Muscle of leg (tissue), 11 donors: Measurements from ENCODE around the gene LIPG. TPM values are rescaled to one million over a fixed set of nuclear protein-coding genes. Genes with fewer than 3 reads are reported as not detected.

Experiments used
- DNase-seq: peaks from one replicate; pipeline ENCODE4 v3.0.0; 2013
- H3K27ac ChIP-seq: one replicate; pipeline ENCODE4 v1.5.1; 2013; ENCODE audit warnings: mild to moderate bottlenecking, low read length, control low read depth
- H3K27me3 ChIP-seq: one replicate; pipeline ENCODE4 v1.6.1; 2013; ENCODE audit warnings: low read length; ENCODE audit not compliant: control insufficient read depth, insufficient read depth
- H3K36me3 ChIP-seq: one replicate; pipeline ENCODE4 v1.6.1; 2013; ENCODE audit warnings: low read length; ENCODE audit not compliant: control insufficient read depth, insufficient read depth
- H3K4me1 ChIP-seq: one replicate; pipeline ENCODE4 v1.6.1; 2013; ENCODE audit warnings: low read length; ENCODE audit not compliant: control insufficient read depth, insufficient read depth
- H3K4me3 ChIP-seq: one replicate; pipeline ENCODE4 v1.5.1; 2013; ENCODE audit warnings: low read length, control low read depth
- H3K9me3 ChIP-seq: replicated peaks from 2 replicates; pipeline ENCODE4 v1.6.1; 2013; ENCODE audit warnings: low read depth, low read length; ENCODE audit not compliant: control insufficient read depth
- WGBS: methylation state at CpG from one replicate; pipeline ENCODE4 v1.1.5; 2013; ENCODE audit warnings: missing lambda C conversion rate; ENCODE audit not compliant: insufficient coverage; 5-methylcytosine and 5-hydroxymethylcytosine counted together
- polyA plus RNA-seq, 8 donors: library from polyadenylated mRNA; unstranded; fragments of 120-200 nt; gene quantifications; one replicate each; pipeline versions ENCODE4 v1.2.1 to v1.2.3, GENCODE V29; 2013; ENCODE audit warnings: inconsistent platforms in 1 of 8, low replicate concordance in 1 of 8; ENCODE audit not compliant: insufficient read length in 8 of 8, insufficient read depth in 1 of 8
- total RNA-seq: library from RNA; stranded (reverse); fragments of 120-200 nt; gene quantifications from one replicate; pipeline ENCODE4 v1.2.4, GENCODE V29; 2013

The LIPG gene
- total and polyA plus RNA-seq, 9 donors, result 3.5 to 8.6 (median 5.3) TPM

DNA sequence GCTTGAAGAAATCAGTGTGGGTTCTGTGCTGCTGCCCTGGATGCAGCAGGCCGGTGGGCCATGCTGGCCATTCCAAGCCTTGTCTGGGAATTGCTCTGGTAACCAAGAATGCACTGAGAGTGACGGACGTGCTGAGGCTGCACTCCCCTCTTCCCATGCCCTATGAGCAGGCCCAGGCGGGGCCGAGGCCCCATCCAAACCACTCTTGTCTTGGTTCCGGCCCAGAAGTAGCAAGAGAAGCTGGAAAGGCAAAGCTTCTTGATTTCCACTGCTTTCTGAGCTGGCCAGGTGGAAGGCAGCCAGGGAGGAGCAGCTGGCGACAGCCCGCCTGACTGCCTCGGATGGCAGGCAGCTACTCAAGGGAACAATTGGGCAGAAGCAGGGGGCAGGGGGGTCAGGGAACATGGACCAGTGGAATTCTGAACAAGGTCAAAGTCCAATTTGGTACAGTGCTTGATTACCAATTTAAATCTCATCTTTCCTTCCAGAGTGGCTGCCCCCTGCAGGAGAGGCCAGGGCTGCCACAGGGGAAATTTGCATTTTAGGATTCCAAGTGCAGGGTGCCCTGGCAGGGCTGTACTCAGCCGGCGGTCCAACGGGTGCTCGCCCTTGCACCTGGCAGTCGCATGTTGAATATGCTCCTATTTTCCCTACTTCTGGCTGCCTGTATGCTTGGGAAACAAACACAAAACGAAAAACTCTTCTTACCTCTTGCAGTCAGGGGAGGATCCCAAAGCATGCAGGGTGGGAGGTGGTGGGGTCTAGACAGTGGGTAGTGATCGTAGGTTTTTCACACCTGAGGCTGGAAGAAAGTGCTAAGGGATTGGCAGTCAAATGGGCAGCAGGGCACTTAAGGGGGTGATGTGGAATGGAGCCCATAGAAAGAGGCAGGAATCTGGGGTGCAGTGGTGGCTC lies 67.3 kb downstream of the LIPG start:
- DNase-seq, result peak; percentile 74
- H3K27ac ChIP-seq, result no peak overlapping the region
- no peaks in the 10 kb centered on the region for H3K36me3 ChIP-seq
- no peak overlapping the region for H3K4me3 ChIP-seq
- WGBS, result 39% methylated on average over 10 of the region's 16 CpGs
- peaks cover 7% of the 10 kb centered on the region for H3K27me3 ChIP-seq
- peaks cover 28% of the 10 kb centered on the region for H3K4me1 ChIP-seq
- H3K9me3 ChIP-seq, result no peaks in the 10 kb centered on the region

DNA sequence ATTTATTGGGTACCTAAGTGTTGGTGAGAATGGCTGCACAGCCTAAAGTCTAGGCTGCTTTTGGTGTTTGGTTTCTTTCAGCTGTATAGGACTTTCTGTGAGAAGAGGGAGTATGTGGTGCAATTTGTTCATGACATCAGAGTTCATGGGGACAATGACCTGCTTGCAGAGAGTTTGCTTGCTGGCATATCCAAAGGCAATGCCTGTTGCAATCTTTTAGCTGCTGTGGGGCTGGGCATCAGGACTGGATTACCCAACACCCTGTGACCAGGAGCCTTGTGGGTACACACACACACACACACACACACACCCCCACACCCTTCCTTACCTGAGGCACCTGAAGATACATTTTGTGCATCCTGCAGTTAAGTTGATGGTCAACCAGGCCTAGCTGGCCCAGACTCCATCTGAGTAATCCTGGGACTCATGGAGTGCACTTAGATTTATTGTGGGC lies 68.4 kb downstream of the LIPG start:
- Histone ChIP-seq H3K27ac (no peak overlapping the region), H3K27me3 (peaks cover 7% of the 10 kb centered on the region), H3K9me3 (no peaks in the 10 kb centered on the region), H3K4me1 (peaks cover 28% of the 10 kb centered on the region), H3K36me3 (no peaks in the 10 kb centered on the region), H3K4me3 (no peak overlapping the region)
- DNase-seq, result no peak

GRCh38 chr18:49631146-49631866 lies 69.4 kb downstream of the LIPG start:
- Histone ChIP-seq H3K36me3 (no peaks in the 10 kb centered on the region), H3K27me3 (peaks cover 7% of the 10 kb centered on the region), H3K9me3 (no peaks in the 10 kb centered on the region), H3K27ac (no peak overlapping the region), H3K4me1 (peaks cover 24% of the 10 kb centered on the region), H3K4me3 (no peak overlapping the region)
- no peak for DNase-seq
- WGBS, result 90% methylated on average over 7 of the region's 12 CpGs

DNA sequence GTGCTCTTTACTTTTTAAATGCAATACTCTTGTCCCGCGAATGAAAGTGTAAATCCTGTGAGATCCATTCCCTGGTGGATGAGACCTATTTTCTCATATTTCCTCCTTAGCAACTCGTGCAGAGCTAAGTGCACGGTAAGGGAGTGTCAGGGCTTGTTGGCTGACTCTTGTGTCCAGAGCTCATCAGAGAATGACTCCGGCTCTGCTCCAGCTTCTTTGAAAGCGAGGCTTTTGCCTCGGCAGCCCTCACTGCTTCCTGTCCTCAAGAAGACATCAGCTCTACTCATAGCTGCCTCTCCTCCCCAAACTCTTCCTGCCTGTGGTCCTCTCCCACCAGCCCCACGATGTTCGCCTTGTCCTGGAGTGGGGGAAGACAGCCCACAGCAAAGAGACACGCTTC lies 70.7 kb downstream of the LIPG start:
- DNase-seq, result peak; percentile 78
- Histone ChIP-seq H3K27ac (no peak overlapping the region), H3K9me3 (no peaks in the 10 kb centered on the region), H3K4me1 (peaks cover 20% of the 10 kb centered on the region), H3K4me3 (no peak overlapping the region), H3K36me3 (no peaks in the 10 kb centered on the region), H3K27me3 (peaks cover 4% of the 10 kb centered on the region)
- 42% methylated on average over 2 of the region's 10 CpGs for WGBS

GRCh38 chr18:49638209-49638785 lies 76.4 kb downstream of the LIPG start:
- no peaks in the 10 kb centered on the region for H3K9me3 ChIP-seq
- no peak overlapping the region for H3K27ac ChIP-seq
- no peaks in the 10 kb centered on the region for H3K36me3 ChIP-seq
- 57% methylated on average over 4 of the region's 4 CpGs for WGBS
- H3K27me3 ChIP-seq, result no peaks in the 10 kb centered on the region
- peaks cover 8% of the 10 kb centered on the region for H3K4me1 ChIP-seq
- H3K4me3 ChIP-seq, result no peak overlapping the region
- no peak for DNase-seq

- 94% methylated on average over 2 of the region's 8 CpGs for WGBS
- no peaks in the 10 kb centered on the region for H3K36me3 ChIP-seq
- no peaks in the 10 kb centered on the region for H3K27me3 ChIP-seq
- no peak overlapping the region for H3K27ac ChIP-seq
- H3K4me1 ChIP-seq, result peaks cover 8% of the 10 kb centered on the region
- no peak overlapping the region for H3K4me3 ChIP-seq
- H3K9me3 ChIP-seq, result no peaks in the 10 kb centered on the region
- no peak for DNase-seq
These were observed 77.2 kb downstream of the LIPG start for GRCh38 chr18:49638891-49639557.

GRCh38 chr18:49639643-49640391 lies 78.0 kb downstream of the LIPG start:
- Histone ChIP-seq H3K36me3 (no peaks in the 10 kb centered on the region), H3K27ac (no peak overlapping the region), H3K4me3 (no peak overlapping the region), H3K9me3 (no peaks in the 10 kb centered on the region), H3K4me1 (peaks cover 8% of the 10 kb centered on the region), H3K27me3 (no peaks in the 10 kb centered on the region)
- 48% methylated on average over 11 of the region's 13 CpGs for WGBS
- no peak for DNase-seq

DNA sequence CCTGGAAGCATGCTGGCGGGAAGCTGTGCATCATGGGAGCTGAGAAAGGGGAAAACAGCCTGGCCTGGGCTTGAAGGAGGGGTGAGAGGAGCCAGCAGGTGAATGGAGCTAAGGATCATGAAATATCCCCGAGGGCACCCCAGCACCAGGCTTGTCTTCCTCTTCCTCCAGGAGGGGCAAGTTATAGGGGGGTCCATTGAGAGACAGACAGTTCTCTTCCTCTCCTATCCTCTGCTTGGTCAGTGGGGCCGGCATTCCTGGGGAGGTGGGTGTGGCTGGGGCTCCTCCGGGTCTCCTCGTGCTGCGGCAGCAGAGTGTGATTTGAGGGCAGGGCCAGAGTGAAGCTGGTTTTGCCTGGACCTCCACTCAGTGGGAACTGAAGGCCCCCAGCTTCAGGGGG lies 78.9 kb downstream of the LIPG start:
- Histone ChIP-seq H3K36me3 (no peaks in the 10 kb centered on the region), H3K9me3 (no peaks in the 10 kb centered on the region), H3K27ac (no peak overlapping the region), H3K4me1 (peaks cover 12% of the 10 kb centered on the region), H3K4me3 (no peak overlapping the region), H3K27me3 (no peaks in the 10 kb centered on the region)
- 28% methylated on average over 4 of the region's 6 CpGs for WGBS
- DNase-seq, result no peak

GRCh38 chr18:49645196-49645595 lies 83.3 kb downstream of the LIPG start:
- no peaks in the 10 kb centered on the region for H3K36me3 ChIP-seq
- no peak for DNase-seq
- H3K4me1 ChIP-seq, result peaks cover 34% of the 10 kb centered on the region
- no peak overlapping the region for H3K4me3 ChIP-seq
- no peaks in the 10 kb centered on the region for H3K9me3 ChIP-seq
- no peaks in the 10 kb centered on the region for H3K27me3 ChIP-seq
- WGBS, result 100% methylated on average over 2 of the region's 3 CpGs
- H3K27ac ChIP-seq, result no peak overlapping the region
